Spleen (tissue), 11 donors: ENCODE results near the gene PDE4D. TPM values are rescaled to one million over a fixed set of nuclear protein-coding genes. Genes with fewer than 3 reads are reported as not detected.
A peak's percentile ranks its signal among the peaks of the same experiment; 100 is the strongest.

Experiments used
- DNase-seq: peaks from one replicate; pipeline ENCODE4 v3.0.0-alpha.2; 2020
- H3K27ac ChIP-seq, 8 donors: fragments of 200-600 bp; sonication (generic) in 7 of 8; 1 replicate in 4 of 8; 2 replicates in 4 of 8; pipeline versions ENCODE4 v1.5.0 to v1.8.0; 2016 to 2021; ENCODE audit warnings: inconsistent platforms in 4 of 8, mild to moderate bottlenecking in 4 of 8, moderate library complexity in 1 of 8
- H3K27me3 ChIP-seq, 7 donors: fragments of 200-600 bp; sonication (generic) in 6 of 7; replicated peaks in 1 of 7; 1 replicate in 4 of 7; 2 replicates in 3 of 7; pipeline versions ENCODE4 v1.5.0 to v1.8.0; 2016 to 2021; ENCODE audit warnings: inconsistent platforms in 3 of 7, mild to moderate bottlenecking in 1 of 7
- H3K36me3 ChIP-seq, 6 donors: fragments of 200-600 bp; sonication (generic) in 5 of 6; 1 replicate in 4 of 6; 2 replicates in 2 of 6; pipeline versions ENCODE4 v1.5.0 to v1.8.0; 2016 to 2021; ENCODE audit warnings: inconsistent platforms in 2 of 6
- H3K4me1 ChIP-seq, 6 donors: fragments of 200-600 bp; sonication (generic) in 5 of 6; 1 replicate in 3 of 6; 2 replicates in 3 of 6; pipeline versions ENCODE4 v1.5.0 to v1.8.0; 2016 to 2021; ENCODE audit warnings: inconsistent platforms in 3 of 6
- H3K4me3 ChIP-seq, 8 donors: fragments of 200-600 bp; sonication (generic) in 7 of 8; 1 replicate in 4 of 8; 2 replicates in 4 of 8; pipeline versions ENCODE4 v1.5.0 to v1.8.0; 2016 to 2021; ENCODE audit warnings: inconsistent platforms in 4 of 8, mild to moderate bottlenecking in 4 of 8, moderate library complexity in 2 of 8
- H3K9me3 ChIP-seq, 8 donors: fragments of 200-600 bp; sonication (generic) in 7 of 8; 1 replicate in 4 of 8; 2 replicates in 4 of 8; pipeline versions ENCODE4 v1.5.0 to v1.8.0; 2016 to 2021; ENCODE audit warnings: inconsistent platforms in 4 of 8
- CTCF ChIP-seq, 11 experiments: fragments of 200-600 bp in 7 of 11; fragments of 450-650 bp in 4 of 11; sonication (generic) in 4 of 11; IDR thresholded peaks in 8 of 11; conservative IDR thresholded peaks in 3 of 11; 1 replicate in 7 of 11; 2 replicates in 4 of 11; pipeline versions ENCODE4 v1.4.0 to v1.8.0; 2016 to 2021; ENCODE audit warnings: antibody characterized with exemption in 11 of 11, inconsistent platforms in 4 of 11, mild to moderate bottlenecking in 1 of 11
- POLR2A ChIP-seq, 3 donors: fragments of 450-650 bp; IDR thresholded peaks; one replicate each; pipeline ENCODE4 v1.5.1; 2017; ENCODE audit warnings: antibody characterized with exemption in 3 of 3, mild to moderate bottlenecking in 1 of 3
- POLR2AphosphoS5 ChIP-seq, 3 donors: sonication (generic); formaldehyde crosslinking; IDR thresholded peaks; one replicate each; pipeline ENCODE4 v1.5.1; 2017; ENCODE audit warnings: antibody characterized with exemption in 3 of 3
- WGBS, 5 donors: extraction: QIAGEN DNeasy Blood & Tissue Kit in 3 of 5; methylation state at CpG; one replicate each; pipeline versions ENCODE4 v1.1.5 to v1.1.7; 2013 to 2018; 5-methylcytosine and 5-hydroxymethylcytosine counted together
- intact Hi-C: fragments of 100-400 bp; cut with DNase I; formaldehyde crosslinking; loops from one replicate; pipeline ENCODE4 v1.15.0; 2023; ENCODE audit warnings: low total_unique reads
- polyA plus RNA-seq, 3 donors: library from polyadenylated mRNA; stranded (reverse); fragments of 200-250 nt; gene quantifications; one replicate each; pipeline ENCODE4 v1.2.1, GENCODE V29; 2013
- total RNA-seq, 7 donors: library from RNA; depleted of rRNA in 3 of 7; stranded (reverse); fragments of >200 nt in 3 of 7; fragmentation: NEBNext Ultra II Directional in 4 of 7; extraction: Animal tissue kit (Norgen Biotek cat#: 25700) in 4 of 7; gene quantifications; one replicate each; pipeline versions ENCODE4 v1.1.0 to v1.2.1, GENCODE V29; 2016 to 2021
- donor health status: healthy with polysubstance abuse.
- donor health status: DM: no; HTN: no; CAD: no; lungs with moderate emphysema.
- donor health status: DM: no; HTN: no; CAD: no.
- donor health status: Bipolar disorder and iron deficiency.
- donor health status: healthy.
- donor health status: DM: no; HTN: no; CAD: no.
- donor health status: DM: yes; HTN: yes; CAD: no.

PDE4D gene
- total and polyA plus RNA-seq, 10 donors = 0.88 to 51.8 (median 18.2) TPM

GRCh38 chr5:59007460-59008063 lies 886.0 kb downstream of the PDE4D start:
- 4 to 16% (median 8%) methylated on average over 2 of the region's 2 CpGs for WGBS, 5 donors
- H3K9me3 ChIP-seq = peaks cover 0 to 17% (median 10%) of the 10 kb centered on the region in 8 donors
- H3K27me3 ChIP-seq = no peaks in the 10 kb centered on the region
- no peak overlapping the region for H3K27ac ChIP-seq
- intact Hi-C loops = loop anchor here (5.0 kb wide), 1 partner anchor 115 kb away; no protein-coding TSS in a partner anchor
- no peak overlapping the region for H3K4me3 ChIP-seq
- H3K36me3 ChIP-seq = no peaks in the 10 kb centered on the region
- TF ChIP-seq CTCF (IDR thresholded peaks at IDR 0.05 in 8 of 11, conservative IDR thresholded peaks at IDR 0.05 in 3 of 11) = peak in 9 of 11 experiments; percentile 26 to 58 (median 42)
- TF ChIP-seq POLR2AphosphoS5 (IDR thresholded peaks at IDR 0.05) = no peak
- TF ChIP-seq POLR2A (IDR thresholded peaks at IDR 0.05) = no peak
- peaks cover 0 to 30% (median 7%) of the 10 kb centered on the region in 6 donors for H3K4me1 ChIP-seq
- DNase-seq = no peak

GRCh38 chr5:59005934-59006701 lies 887.4 kb downstream of the PDE4D start:
- Histone ChIP-seq H3K36me3 (no peaks in the 10 kb centered on the region), H3K4me1 (peaks cover 0 to 30% (median 7%) of the 10 kb centered on the region in 6 donors), H3K27ac (no peak overlapping the region), H3K27me3 (no peaks in the 10 kb centered on the region), H3K9me3 (peaks cover 0 to 3% (median 0%) of the 10 kb centered on the region in 8 donors), H3K4me3 (no peak overlapping the region)
- no peak for DNase-seq
- 89 to 95% (median 93%) methylated on average over 7 of the region's 7 CpGs for WGBS, 5 donors
- TF ChIP-seq POLR2A (IDR thresholded peaks at IDR 0.05) = no peak
- no peak for TF ChIP-seq POLR2AphosphoS5 (IDR thresholded peaks at IDR 0.05)
- no peak for TF ChIP-seq CTCF (IDR thresholded peaks at IDR 0.05 in 8 of 11, conservative IDR thresholded peaks at IDR 0.05 in 3 of 11)
- intact Hi-C loops = loop anchor here (5.0 kb wide), 1 partner anchor 114 kb away; no protein-coding TSS in a partner anchor

GRCh38 chr5:59003641-59004040 lies 889.9 kb downstream of the PDE4D start:
- Histone ChIP-seq H3K36me3 (no peaks in the 10 kb centered on the region), H3K9me3 (no peaks in the 10 kb centered on the region), H3K4me3 (no peak overlapping the region), H3K27me3 (no peaks in the 10 kb centered on the region), H3K27ac (no peak overlapping the region), H3K4me1 (peaks cover 0 to 30% (median 7%) of the 10 kb centered on the region in 6 donors)
- WGBS, 5 donors = 85 to 95% (median 93%) methylated on average over 5 of the region's 5 CpGs
- intact Hi-C loops = no loop called here
- DNase-seq = no peak
- TF ChIP-seq CTCF (IDR thresholded peaks at IDR 0.05 in 8 of 11, conservative IDR thresholded peaks at IDR 0.05 in 3 of 11) (no peak), POLR2A (IDR thresholded peaks at IDR 0.05) (no peak), POLR2AphosphoS5 (IDR thresholded peaks at IDR 0.05) (no peak)

GRCh38 chr5:59003124-59003523 lies 890.4 kb downstream of the PDE4D start:
- no peak for TF ChIP-seq POLR2A (IDR thresholded peaks at IDR 0.05)
- TF ChIP-seq CTCF (IDR thresholded peaks at IDR 0.05 in 8 of 11, conservative IDR thresholded peaks at IDR 0.05 in 3 of 11) = no peak
- TF ChIP-seq POLR2AphosphoS5 (IDR thresholded peaks at IDR 0.05) = no peak
- intact Hi-C loops = no loop called here
- H3K4me3 ChIP-seq = no peak overlapping the region
- 88 to 94% (median 89%) methylated on average over 4 of the region's 4 CpGs for WGBS, 5 donors
- DNase-seq = no peak
- no peaks in the 10 kb centered on the region for H3K36me3 ChIP-seq
- H3K27me3 ChIP-seq = no peaks in the 10 kb centered on the region
- peaks cover 0 to 30% (median 7%) of the 10 kb centered on the region in 6 donors for H3K4me1 ChIP-seq
- no peak overlapping the region for H3K27ac ChIP-seq
- no peaks in the 10 kb centered on the region for H3K9me3 ChIP-seq
